GM19397 (cell line): ENCODE data around the gene TUBGCP2.

Experiments
- ATAC-seq: cut with Tn5 transposase; IDR thresholded peaks from one replicate; pipeline ENCODE4 v1.9.1; 2021; ENCODE audit warnings: mild to moderate bottlenecking, moderate library complexity; ENCODE audit not compliant: unreplicated experiment

TUBGCP2 gene

DNA sequence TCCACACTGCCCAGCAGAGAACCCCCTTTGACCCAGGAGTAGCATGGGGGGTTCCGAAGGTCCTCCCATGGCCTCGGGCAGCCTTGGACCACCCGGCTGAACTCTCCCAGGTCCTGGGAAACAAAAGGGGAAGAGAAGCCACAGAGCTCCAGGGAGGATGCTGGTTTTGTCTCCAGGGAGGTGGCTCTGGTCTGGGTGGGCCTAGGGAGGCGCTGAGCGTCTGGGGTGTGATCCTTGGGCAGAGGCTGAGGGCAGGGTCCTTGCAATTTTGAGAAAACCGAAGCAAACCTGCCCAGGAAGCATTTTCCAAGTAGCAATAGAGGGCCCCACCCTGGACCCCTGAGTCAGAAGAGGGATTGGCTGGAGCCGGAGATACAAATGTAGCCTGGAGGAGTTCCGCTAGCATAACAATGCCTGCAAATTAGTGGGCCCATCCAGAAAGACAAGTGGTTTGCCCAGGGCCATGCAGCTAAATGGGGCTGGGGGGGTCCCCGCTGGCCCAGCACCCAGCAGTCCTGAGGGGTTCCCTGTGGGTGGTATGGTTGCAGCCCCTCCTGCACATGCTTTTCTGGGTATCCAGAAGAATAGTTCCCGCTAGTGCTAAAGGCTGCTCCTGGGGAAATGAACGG is 76.6 kb downstream of the TUBGCP2 start:
- ATAC-seq: no peak

DNA sequence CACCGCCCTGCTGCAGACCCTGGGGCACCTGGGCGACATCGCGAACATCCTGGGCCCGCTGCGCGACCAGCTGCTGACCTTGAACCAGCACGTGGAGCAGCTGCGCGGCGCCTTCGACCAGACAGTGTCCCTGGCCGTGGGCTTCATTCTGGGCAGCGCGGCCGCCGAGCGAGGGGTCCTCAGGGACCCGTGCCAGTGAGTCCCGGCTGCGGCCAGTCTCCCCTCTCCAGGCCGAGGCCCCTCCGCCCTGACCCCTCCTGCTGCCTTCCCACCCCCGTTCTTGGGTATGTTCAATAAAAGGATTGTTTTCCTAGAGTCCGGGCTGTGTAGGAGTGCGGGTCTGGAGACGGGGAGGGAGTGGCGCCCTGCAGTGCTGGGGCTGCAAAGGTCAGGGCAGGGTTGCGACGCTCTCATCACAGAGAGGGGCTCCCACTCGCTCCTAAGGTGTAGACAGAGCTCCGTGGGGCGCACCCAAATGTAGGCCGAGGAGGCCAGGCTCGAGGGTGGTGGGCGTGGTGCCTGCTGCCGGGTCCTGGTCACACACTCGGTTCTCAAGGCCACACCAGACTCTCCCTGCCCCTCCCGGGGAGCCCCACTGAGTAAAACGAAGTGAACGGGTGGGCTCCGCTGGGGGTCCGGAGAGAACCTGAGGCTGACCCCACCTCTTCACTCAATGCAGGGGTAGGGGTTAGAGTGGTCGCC is 77.3 kb downstream of the TUBGCP2 start:
- ATAC-seq: no peak

DNA sequence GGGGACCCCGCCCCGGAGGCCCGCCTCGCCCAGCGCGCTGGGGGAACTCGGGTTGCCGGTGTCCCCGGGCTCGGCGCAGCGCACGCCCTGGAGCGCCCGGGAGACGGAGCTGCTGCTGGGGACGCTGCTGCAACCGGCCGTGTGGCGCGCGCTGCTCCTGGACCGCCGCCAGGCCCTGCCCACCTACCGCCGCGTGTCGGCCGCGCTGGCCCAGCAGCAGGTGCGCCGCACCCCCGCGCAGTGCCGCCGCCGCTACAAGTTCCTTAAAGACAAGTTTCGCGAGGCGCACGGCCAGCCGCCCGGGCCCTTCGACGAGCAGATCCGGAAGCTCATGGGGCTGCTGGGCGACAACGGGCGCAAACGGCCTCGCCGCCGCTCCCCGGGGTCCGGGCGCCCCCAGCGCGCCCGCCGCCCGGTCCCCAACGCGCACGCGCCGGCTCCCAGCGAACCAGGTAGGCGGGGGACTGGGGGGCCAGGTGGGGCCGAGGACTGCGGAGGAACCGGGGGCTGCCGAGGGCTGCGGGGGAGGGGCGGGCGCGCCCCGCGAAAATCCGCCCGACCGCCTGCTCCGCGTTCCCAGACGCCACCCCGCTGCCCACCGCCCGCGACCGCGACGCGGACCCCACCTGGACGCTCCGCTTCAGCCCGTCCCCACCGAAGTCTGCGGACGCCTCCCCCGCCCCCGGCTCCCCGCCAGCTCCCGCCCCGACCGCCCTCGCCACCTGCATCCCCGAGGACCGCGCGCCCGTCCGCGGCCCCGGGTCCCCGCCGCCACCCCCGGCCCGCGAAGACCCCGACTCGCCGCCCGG is 78.1 kb downstream of the TUBGCP2 start:
- ATAC-seq: no peak

DNA sequence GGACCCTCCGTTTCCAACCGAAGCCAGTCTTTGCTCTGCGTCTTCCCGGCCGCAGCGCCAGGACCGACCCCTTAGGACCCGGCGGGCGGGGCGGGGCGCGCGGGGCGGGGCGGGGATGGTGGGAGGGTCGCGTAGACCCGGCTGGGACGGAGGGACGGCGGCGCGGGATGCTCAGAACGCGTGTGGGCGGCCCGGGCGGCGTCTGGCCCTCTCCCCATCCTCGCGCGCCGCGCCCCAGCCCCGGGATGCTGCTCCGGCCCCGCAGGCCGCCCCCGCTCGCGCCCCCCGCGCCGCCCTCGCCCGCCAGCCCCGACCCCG is 78.7 kb downstream of the TUBGCP2 start, which contains the start of gene UTF1:
Gene UTF1 (plus strand): TSS at position 174 of the 318 bp plus-strand sequence. CDS start 72 bp downstream, at position 246.
- no peak for ATAC-seq

DNA sequence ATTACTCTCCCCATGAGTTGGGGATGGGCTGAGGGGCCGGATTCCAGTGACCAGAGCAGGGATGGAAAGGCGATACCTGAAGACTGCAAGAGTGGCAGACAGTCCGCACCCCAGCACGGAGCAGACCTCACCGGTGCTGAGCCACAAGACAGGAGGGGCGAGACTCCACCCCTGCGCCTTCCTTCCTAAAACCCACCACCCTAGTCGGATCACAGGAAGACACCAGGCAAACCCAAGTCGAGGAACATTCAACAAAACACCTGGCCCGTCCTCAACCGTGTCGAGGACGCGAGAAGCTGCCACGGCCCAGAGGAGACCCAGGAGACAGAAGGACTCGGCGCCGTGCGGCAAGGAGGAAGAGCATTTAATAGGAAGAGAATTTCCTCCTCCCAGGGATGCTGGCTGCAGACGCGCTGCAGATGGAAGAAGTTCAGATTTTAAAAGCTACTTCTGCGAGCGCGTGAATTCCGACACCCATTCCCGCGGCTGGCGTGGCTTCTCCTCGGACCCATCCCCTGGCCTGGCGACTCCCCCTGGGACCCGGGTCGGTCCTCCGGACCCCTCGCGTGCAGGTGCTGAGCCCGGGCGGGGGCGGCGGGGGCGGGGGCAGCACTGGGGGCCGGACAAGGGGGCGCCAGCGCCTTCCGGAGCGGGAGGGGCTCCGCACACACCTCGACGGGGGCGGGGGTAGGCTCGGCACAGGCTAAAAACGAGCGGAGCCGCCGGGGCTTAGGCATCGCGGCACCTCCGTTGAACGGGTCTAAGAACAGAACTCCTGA is 79.2 kb downstream of the TUBGCP2 start:
- ATAC-seq: no peak
